GM10847 (cell line): ENCODE data around the gene NTSR1.

Experiments used
- POLR2A ChIP-seq: IDR thresholded peaks from 2 replicates; pipeline ENCODE4 v1.6.1; 2011; ENCODE audit not compliant: insufficient read length; ENCODE audit errors: extremely low read depth

NTSR1 gene

DNA sequence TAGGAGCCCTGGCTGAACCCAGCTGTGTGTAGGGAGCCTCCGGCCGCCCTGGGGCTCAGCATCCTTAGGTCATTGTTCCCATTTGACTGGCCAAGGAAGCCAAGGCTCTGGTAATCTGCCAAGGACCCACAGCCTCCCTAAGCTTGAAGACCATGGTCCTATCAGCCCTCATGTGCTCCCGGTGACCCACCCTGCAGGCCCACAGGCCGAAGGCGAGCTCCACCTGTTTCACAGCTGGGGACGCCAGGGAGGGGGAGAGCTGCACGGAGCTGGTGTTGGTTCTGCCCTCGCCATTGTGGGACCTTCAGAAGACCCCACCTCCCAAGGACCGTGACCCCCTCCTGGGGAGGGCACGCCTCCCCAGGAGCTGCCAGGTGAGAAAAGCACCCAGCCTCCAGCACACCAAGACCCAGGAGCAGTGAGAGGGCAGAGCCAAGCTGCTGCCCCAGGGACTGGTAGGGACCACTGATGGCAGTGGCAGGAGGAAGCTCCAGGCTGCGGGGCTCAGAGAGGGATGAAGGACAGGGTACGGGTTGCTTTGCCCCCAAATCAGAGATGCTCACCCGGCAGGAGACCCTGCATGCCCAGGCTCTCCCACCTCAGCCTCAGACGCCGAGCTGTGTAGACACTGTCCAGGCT lies 56.9 kb downstream of the NTSR1 start:
- TF ChIP-seq POLR2A = no peak

- TF ChIP-seq POLR2A = no peak
These were observed 57.4 kb downstream of the NTSR1 start for GRCh38 chr20:62766071-62766450.

DNA sequence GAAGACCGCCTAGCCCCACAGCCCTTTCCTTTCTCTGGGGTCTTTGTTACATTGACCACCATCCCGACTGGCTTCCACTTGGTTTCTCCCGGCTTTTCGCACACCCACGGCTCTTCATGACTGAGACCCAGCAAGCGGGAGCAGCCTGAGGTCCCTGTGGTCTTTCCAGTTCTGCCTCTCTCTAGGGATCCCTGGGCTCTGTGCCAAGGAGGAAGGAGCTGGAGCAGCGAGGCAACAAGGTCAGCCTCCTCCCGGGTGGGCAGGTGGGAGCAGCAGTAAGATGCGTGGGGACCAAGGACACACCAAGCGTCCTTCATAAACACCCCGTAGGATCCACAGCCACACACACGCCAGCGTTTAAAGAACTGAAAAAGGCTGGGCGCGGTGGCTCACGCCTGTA lies 58.1 kb downstream of the NTSR1 start:
- TF ChIP-seq POLR2A = no peak

- TF ChIP-seq POLR2A = no peak
These were observed 59.6 kb downstream of the NTSR1 start for GRCh38 chr20:62768234-62768546.

DNA sequence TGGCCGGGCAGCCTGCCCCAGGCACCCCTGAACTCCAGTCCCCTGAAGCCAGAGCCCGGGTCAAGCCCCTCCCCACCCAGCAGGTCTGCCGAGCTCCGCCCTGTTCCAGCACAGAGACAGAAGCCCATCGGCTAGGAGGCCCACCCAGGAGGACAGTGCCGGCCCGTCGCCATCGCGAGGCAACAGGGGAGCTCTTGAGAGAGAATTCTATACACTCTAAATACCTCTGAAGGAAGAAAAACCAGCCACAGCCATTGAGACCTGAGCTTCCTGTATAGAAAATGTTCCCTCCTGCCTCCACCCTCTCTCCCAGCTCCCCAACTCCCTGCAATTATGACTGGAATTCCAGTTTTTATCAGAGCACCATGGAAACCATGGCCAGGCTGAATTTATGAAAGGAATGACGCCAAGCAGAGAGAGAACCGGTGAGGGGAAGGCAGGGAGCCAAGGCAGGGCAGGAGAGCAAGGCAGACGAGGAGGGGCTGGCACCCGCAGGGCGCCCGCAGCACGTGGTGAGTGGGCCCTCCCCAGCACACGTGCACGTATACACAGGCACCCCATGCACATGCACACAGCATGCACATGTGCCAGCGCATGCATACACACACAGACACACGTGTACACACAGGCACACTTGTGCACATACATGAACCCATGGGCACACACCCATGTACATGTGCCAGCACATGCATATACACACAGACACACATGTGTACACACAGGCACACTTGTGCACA lies 60.1 kb downstream of the NTSR1 start:
- no peak for TF ChIP-seq POLR2A

DNA sequence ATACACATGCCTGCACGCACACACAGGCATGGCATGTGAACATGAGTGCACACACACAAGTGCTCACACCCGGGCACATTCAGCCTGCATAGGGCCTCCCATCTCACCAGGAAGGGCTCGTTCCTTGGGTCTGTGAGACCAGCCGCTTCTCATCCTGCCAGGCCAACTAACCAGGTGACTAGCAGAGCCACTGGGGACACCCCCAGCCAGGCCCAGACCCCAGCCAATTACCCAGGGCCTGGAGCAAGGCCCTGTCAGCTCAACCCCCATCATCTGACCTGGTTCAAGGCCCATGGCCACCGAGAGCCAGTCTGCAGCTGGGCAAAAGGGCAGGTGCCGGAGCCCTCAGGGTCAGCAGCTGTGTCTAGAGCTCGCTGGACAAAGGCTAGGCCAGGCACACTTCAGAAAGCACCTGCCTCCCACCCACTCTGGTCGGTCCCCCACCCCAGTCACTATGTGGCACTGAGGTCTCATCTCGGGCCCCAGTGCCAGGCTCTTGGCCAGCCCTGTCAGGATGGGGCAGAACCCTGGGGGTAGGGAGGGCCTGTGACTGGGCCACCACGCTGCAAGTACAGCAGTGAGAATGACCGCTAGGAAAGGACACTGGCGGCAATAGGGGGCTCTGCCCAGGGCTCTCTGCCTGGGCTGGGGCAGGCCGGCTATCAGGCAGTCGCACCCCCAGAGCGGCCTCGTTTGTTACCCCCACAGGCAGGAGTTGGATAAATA lies 60.9 kb downstream of the NTSR1 start:
- no peak for TF ChIP-seq POLR2A

GRCh38 chr20:62770111-62770910 lies 61.7 kb downstream of the NTSR1 start:
- no peak for TF ChIP-seq POLR2A

GRCh38 chr20:62770916-62771315 lies 62.3 kb downstream of the NTSR1 start:
- TF ChIP-seq POLR2A = no peak

- no peak for TF ChIP-seq POLR2A
These were observed 62.9 kb downstream of the NTSR1 start for GRCh38 chr20:62771396-62772102.

GRCh38 chr20:62772103-62772611 lies 63.5 kb downstream of the NTSR1 start:
- no peak for TF ChIP-seq POLR2A

DNA sequence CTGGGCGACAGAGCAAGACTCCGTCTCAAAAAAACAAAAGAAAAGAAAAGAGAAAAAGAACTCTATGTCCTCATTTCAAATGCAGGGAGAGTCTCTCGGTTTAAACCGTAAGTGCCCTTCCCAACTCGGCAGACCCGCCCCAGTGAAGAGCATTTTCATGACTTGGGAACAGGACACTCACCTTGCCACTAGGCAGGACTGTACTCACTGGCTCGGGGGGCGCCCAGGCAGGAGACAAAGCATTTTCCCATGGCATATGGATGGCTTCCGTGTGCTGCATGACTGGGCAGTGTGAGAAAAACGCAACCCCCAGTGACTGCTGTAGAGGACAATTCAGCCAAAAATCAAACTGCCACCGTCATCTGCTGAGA lies 64.0 kb downstream of the NTSR1 start:
- no peak for TF ChIP-seq POLR2A

DNA sequence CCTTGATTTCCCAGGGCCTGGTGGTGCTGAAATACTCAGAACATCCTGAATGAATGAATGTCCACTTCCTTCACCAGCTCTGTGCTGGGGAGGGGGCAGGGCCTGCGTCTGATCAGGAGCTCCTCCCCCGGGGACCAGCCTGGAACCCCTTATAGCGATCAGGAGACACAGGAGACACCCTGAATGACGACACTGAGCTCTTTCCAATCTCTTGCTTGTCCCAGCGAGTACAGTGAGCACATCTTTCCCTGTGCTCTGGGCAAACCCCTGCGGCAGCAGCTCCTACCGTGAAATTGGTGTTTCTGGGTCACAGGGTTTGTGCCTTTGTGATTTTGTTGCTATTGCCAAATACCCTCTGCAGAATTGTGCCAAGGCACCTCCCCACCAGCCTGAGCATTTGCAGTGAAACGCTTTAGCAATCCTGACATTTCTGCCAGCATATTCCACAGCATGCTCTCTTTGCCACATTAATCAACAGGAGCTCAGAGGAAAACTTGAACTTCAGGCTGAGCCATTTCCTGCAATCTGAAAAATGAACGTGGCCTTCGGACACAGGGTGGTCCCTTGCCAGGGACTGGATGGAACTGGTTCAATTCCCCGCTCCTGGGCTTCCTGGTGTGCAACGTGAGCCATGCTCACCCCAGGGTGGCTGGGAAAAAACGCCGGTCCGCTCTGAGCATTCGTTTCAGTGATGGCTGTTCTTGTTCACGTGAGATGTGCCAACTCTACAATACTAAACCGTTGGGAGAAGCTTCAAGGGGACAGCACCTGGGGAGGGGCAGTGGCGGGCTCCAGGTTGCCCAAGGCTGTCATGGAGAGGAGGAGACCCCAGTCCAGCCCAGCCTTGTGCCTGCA lies 64.6 kb downstream of the NTSR1 start:
- TF ChIP-seq POLR2A = no peak

GRCh38 chr20:62773845-62774714 lies 65.4 kb downstream of the NTSR1 start:
- no peak for TF ChIP-seq POLR2A
